Left ventricle myocardium inferior (tissue), 1 donor: ENCODE data around the gene LCE1B. TPM values are rescaled to one million over a fixed set of nuclear protein-coding genes. Genes with fewer than 3 reads are reported as not detected.

Experiments
- DNase-seq: peaks from one replicate; pipeline ENCODE4 v3.0.0-alpha.2; 2020
- H3K27ac ChIP-seq: fragments of 200-600 bp; replicated peaks from 2 replicates; pipeline ENCODE4 v1.8.0; 2021
- H3K27me3 ChIP-seq: fragments of 200-600 bp; 2 replicates; pipeline ENCODE4 v1.8.0; 2021; ENCODE audit warnings: low read depth
- H3K36me3 ChIP-seq: fragments of 200-600 bp; 2 replicates; pipeline ENCODE4 v1.8.0; 2021
- H3K4me1 ChIP-seq: fragments of 200-600 bp; 2 replicates; pipeline ENCODE4 v1.8.0; 2021
- H3K4me3 ChIP-seq: fragments of 200-600 bp; 2 replicates; pipeline ENCODE4 v1.8.0; 2021; ENCODE audit warnings: mild to moderate bottlenecking, moderate library complexity
- H3K9me3 ChIP-seq: fragments of 200-600 bp; replicated peaks from 2 replicates; pipeline ENCODE4 v1.8.0; 2021
- CTCF ChIP-seq: fragments of 200-600 bp; IDR thresholded peaks from 2 replicates; pipeline ENCODE4 v1.8.0; 2021; ENCODE audit warnings: antibody characterized with exemption, mild to moderate bottlenecking, borderline replicate concordance
- intact Hi-C: fragments of 100-400 bp; cut with micrococcal nuclease; formaldehyde crosslinking; loops from one replicate; pipeline ENCODE4 v1.11.0; 2022
- total RNA-seq: library from RNA; stranded (reverse); fragmentation: NEBNext Ultra II Directional; extraction: Animal tissue kit (Norgen Biotek cat#: 25700); gene quantifications from one replicate; pipeline ENCODE4 v1.2.1, GENCODE V29; 2021
- donor health status: DM: no; HTN: yes; CAD: no; lungs with severe emphysema.

Gene LCE1B
- total RNA-seq, 1 donor from 2014 or later = not detected

- no peak for DNase-seq
- Histone ChIP-seq H3K4me1 (no peaks in the 10 kb centered on the region), H3K36me3 (no peaks in the 10 kb centered on the region), H3K27me3 (peaks cover 3% of the 10 kb centered on the region), H3K9me3 (no peaks in the 10 kb centered on the region), H3K4me3 (no peak overlapping the region), H3K27ac (no peak overlapping the region)
- TF ChIP-seq CTCF = no peak
- intact Hi-C loops = no loop called here
Observed at GRCh38 chr1:152858062-152858461, 46.3 kb downstream of the LCE1B start.

- TF ChIP-seq CTCF = no peak
- no peaks in the 10 kb centered on the region for H3K4me1 ChIP-seq
Observed at GRCh38 chr1:152859696-152860095, 47.9 kb downstream of the LCE1B start, which contains the start of gene LCE7A. TSS of gene LCE7A (plus strand) at chr1:152859996. CDS start at chr1:152860698, 702 bp downstream.

GRCh38 chr1:152860129-152860528 lies 48.4 kb downstream of the LCE1B start:
- peaks cover 6% of the 10 kb centered on the region for H3K27me3 ChIP-seq
- no peaks in the 10 kb centered on the region for H3K9me3 ChIP-seq
- no peak for TF ChIP-seq CTCF
- no peak overlapping the region for H3K4me3 ChIP-seq
- intact Hi-C loops = no loop called here
- no peak for DNase-seq
- H3K4me1 ChIP-seq = no peaks in the 10 kb centered on the region
- H3K27ac ChIP-seq = no peak overlapping the region
- no peaks in the 10 kb centered on the region for H3K36me3 ChIP-seq

More at GRCh38 chr1:152859696-152860095, 47.9 kb downstream of the LCE1B start, which contains the start of gene LCE7A:
- Histone ChIP-seq H3K9me3 (no peaks in the 10 kb centered on the region), H3K27ac (no peak within 1 kb of the TSS), H3K27me3 (peaks cover 6% of the 10 kb centered on the region), H3K36me3 (no peaks in the 10 kb centered on the region), H3K4me3 (no peak within 1 kb of the TSS)
- intact Hi-C loops = no loop called here
- no peak for DNase-seq

- DNase-seq = no peak
- Histone ChIP-seq H3K9me3 (no peaks in the 10 kb centered on the region), H3K36me3 (no peaks in the 10 kb centered on the region), H3K4me3 (no peak overlapping the region), H3K27ac (no peak overlapping the region), H3K27me3 (peaks cover 6% of the 10 kb centered on the region), H3K4me1 (no peaks in the 10 kb centered on the region)
- TF ChIP-seq CTCF = no peak
- intact Hi-C loops = no loop called here
Observed at GRCh38 chr1:152861374-152861773, 49.6 kb downstream of the LCE1B start.

Other genes starting within 250 kb of the LCE1B start
- not detected for gene LCE3E, start 245.2 kb upstream of the LCE1B start, total RNA-seq
- gene LCE3D, start 231.5 kb upstream of the LCE1B start, total RNA-seq = not detected
- not detected for gene LCE3C, start 211.7 kb upstream of the LCE1B start, total RNA-seq
- not detected for gene LCE3B, start 198.2 kb upstream of the LCE1B start, total RNA-seq
- not detected for gene LCE3A, start 188.9 kb upstream of the LCE1B start, total RNA-seq
- gene LCE2D, start 148.6 kb upstream of the LCE1B start, total RNA-seq = not detected
- not detected for gene LCE2C, start 136.7 kb upstream of the LCE1B start, total RNA-seq
- gene LCE2B, start 125.8 kb upstream of the LCE1B start, total RNA-seq = not detected
- gene LCE2A, start 113.6 kb upstream of the LCE1B start, total RNA-seq = not detected
- not detected for gene LCE4A, start 103.8 kb upstream of the LCE1B start, total RNA-seq
- not detected for gene KPRP, start 53.9 kb upstream of the LCE1B start, total RNA-seq
- not detected for gene LCE1F, start 36.8 kb upstream of the LCE1B start, total RNA-seq
- gene LCE1E, start 25.7 kb upstream of the LCE1B start, total RNA-seq = not detected
- not detected for gene LCE1D, start 15.2 kb upstream of the LCE1B start, total RNA-seq
- not detected for gene LCE1C, start 5.3 kb upstream of the LCE1B start, total RNA-seq
- not detected for gene LCE1A, start 15.5 kb downstream of the LCE1B start, total RNA-seq
- not detected for gene LCE6A, start 30.9 kb downstream of the LCE1B start, total RNA-seq
- not detected for gene LCE7A, start 48.0 kb downstream of the LCE1B start, total RNA-seq
- not detected for gene SMCP, start 66.4 kb downstream of the LCE1B start, total RNA-seq
- not detected for gene IVL, start 96.6 kb downstream of the LCE1B start, total RNA-seq
- gene SPRR5, start 135.2 kb downstream of the LCE1B start, total RNA-seq = not detected
- gene SPRR4, start 158.7 kb downstream of the LCE1B start, total RNA-seq = not detected
- gene SPRR1A, start 172.1 kb downstream of the LCE1B start, total RNA-seq = not detected
- gene SPRR3, start 189.8 kb downstream of the LCE1B start, total RNA-seq = not detected
- not detected for gene SPRR1B, start 219.2 kb downstream of the LCE1B start, total RNA-seq
- gene SPRR2D, start 229.1 kb downstream of the LCE1B start, total RNA-seq = not detected
- gene SPRR2A, start 245.5 kb downstream of the LCE1B start, total RNA-seq = not detected